Caki2 (cell line): ENCODE data around the gene KCNQ2. TPM values are rescaled to one million over a fixed set of nuclear protein-coding genes. Genes with fewer than 3 reads are reported as not detected.
"Not testable (repeated sequence)": the region's sequence is repeated elsewhere in the genome, so short reads cannot be mapped to it uniquely, and the experiment has no call there.

Source experiments
- DNase-seq: peaks from one replicate; pipeline ENCODE4 v3.0.0-alpha.2; 2015; ENCODE audit warnings: low read depth
- in situ Hi-C: cut with HindIII; loops from 2 replicates; pipeline ENCODE4 v1.10.0; 2016; ENCODE audit warnings: low sequenced_read_pairs, low pct_unique_long_range_greater_than_20kb, mixed read lengths
- total RNA-seq: library from RNA; depleted of rRNA; stranded (reverse); fragments of >200 nt; shearing (Covaris generic); gene quantifications from 2 replicates; pipeline ENCODE4 v1.2.3, GENCODE V29; 2014; ENCODE audit warnings: low replicate concordance; rRNA removed

The KCNQ2 gene
- total RNA-seq: 10.0 TPM in 1 of 2 replicates, not detected in the other

- DNase-seq: peak; percentile 27
- in situ Hi-C loops: no loop called here
These were observed at the start of gene KCNQ2 for GRCh38 chr20:63471981-63472831. Gene KCNQ2 (minus strand): TSS chr20:63472655. CDS start chr20:63472463, 192 bp downstream.

DNA sequence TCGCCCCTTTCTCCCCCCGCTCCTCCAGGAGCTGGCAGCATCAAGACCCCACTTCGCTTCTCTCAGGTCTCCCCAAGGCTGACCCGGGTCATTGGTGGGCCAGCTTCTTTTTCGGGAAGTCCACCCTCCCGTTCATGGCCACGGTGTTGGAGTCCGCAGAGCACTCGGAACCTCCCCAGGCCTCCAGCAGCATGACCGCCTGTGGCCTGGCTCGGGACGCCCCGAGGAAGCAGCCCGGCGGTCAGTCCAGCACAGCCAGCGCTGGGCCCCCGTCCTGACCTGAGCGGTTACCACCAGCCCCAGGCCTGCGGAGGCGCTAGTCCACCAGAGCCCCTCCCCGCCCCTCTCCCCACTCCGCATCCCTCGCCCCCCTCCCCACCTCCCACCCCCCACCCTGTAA lies 49.1 kb upstream of the KCNQ2 start:
- DNase-seq: no peak
- in situ Hi-C loops: no loop called here

- DNase-seq: peak; percentile 62
- in situ Hi-C loops: no loop called here
These were observed 48.6 kb upstream of the KCNQ2 start for GRCh38 chr20:63520934-63521601.

DNA sequence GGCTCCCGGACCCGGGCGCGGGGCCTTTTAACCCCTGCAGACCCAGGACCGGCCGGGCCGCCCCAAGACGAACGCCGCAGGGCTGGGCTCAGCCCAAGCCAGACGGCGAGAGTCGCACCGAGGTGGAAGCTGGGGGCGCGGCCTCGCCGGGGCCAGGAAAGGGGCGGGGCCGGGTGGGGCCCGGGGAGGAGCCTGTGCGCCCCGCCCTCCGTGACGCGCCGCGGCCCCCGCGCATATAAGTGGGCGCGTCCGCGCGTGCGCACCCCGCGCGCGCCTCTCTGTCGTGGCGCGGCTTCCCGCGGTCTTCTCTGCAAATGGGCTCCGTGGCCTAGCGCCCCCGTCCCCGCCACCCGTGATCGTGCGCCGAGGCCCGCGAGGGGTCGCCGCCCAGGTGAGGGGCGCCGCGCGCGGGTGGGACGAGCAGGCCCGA lies 48.1 kb upstream of the KCNQ2 start, which contains the start of gene PPDPF:
TSS of gene PPDPF (plus strand) at position 262 of the 430 bp plus-strand sequence. CDS start 544 bp downstream, outside the sequence.
- DNase-seq: peak; percentile 70
- in situ Hi-C loops: no loop called here

DNA sequence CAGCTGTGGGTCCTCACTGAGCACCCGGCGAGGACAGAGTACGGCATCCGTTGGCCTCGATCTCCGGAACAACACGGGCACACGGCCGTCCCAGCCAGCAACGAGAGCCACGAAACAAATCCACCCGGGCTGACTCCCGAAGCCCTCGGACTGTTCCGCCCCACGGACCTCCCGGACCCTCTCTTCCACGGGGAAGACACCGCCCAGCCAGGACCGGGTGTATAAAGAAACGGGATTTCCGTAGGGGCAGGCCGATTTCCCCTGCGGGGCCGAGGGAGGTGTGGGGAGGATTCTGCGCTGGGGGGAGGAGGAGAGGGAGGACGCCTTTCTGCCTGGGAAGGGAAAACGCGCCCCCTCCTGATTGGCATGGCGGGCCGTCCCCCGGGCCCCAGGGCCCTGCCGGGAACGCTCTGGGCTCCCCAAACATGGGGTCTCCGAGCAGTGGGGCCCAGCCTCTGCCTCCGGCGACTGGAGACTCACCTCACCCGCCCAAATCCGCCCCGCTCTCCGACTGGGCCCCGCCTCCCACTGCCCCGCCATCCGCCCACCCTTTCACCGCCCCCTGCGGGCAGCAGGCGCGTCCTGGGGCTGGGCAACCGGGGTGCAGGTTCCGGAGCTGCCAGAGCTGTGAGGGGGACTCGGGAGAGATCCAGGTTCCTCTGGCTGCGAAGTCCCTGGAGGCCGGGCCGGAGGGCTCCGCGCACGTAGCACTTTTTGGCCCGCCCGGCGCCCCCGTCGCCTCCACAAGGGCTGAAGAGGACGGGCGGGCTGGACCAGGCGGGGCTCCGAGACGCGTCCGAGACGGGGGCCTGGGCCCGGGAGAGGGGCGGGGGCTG lies 47.4 kb upstream of the KCNQ2 start:
- in situ Hi-C loops: no loop called here
- DNase-seq: peak; percentile 72

DNA sequence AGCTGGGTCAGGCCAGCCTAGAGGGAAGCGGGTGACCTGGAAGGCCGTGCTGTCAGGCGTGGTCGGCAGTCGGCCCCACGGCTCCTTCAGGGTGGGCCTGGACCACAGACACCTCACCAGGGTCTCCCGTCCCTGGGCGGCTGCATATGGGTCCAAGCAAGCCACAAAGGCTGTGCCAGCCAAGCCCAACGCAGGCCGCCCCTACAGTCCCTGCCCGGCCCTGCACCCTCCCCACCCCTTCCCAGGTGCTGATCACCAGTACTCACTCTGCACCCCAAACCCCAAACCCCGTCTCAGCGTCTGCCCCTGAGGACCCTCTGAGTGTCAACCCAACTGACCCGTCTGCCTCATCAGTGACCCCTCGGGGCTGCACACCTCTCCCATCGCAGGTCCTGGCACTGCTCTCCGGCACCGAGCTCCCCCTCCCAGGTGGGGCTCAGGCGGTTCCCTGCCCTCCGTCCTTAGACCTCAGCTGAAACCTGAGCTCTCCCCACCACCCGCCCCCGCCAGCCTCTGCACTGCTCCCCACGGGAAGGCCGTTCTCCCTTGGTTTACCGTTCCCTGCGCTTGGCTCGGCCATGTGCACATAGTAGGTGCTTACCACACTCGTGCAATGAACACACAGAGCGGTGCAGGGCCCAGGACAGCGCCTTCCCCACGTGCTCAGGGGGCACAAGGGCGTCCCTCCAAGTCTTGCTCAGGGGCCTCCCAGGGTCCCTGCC lies 46.7 kb upstream of the KCNQ2 start:
- no peak for DNase-seq
- in situ Hi-C loops: no loop called here

- DNase-seq: no peak
- in situ Hi-C loops: no loop called here
These were observed 46.0 kb upstream of the KCNQ2 start for GRCh38 chr20:63518351-63518861.

- DNase-seq: no peak
- in situ Hi-C loops: no loop called here
These were observed 45.2 kb upstream of the KCNQ2 start for GRCh38 chr20:63517376-63518309.

DNA sequence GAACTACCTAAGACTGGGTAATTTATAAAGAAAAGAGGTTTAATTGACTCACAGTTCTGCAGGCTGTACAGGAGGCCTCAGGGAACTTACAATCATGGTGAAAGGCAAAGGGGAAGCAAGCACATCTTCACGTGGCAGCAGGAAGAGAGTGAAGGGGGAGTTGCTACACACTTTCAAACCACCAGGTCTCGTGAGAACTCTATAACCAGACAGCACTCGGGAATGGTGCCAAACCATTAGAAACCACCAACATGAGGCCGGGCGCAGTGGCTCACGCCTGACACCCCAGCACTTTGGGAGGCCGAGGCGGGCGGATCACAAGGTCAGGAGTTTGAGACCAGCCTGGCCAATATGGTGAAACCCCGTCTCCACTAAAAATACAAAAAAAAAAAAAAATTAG lies 42.1 kb upstream of the KCNQ2 start:
- in situ Hi-C loops, DNase-seq: not testable (repeated sequence)

DNA sequence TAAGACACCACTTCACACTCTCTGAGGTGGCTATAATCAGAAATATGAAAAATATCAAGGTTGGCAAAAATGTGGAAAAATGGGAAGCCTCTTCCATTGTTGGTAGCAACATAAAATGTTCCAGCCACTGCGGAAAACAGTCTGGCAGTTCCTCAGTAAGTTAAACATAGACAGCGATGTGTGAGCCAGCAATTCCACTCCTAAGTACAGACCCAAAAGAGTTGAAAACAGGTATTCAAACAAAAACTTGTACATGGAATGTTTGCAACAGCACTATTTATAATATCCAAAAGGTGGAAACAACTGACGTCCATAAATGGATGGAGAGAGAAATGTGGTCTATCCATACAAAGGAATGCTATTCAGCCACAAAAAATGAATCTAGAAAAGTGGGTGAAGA lies 40.8 kb upstream of the KCNQ2 start:
- in situ Hi-C loops: no loop called here

DNA sequence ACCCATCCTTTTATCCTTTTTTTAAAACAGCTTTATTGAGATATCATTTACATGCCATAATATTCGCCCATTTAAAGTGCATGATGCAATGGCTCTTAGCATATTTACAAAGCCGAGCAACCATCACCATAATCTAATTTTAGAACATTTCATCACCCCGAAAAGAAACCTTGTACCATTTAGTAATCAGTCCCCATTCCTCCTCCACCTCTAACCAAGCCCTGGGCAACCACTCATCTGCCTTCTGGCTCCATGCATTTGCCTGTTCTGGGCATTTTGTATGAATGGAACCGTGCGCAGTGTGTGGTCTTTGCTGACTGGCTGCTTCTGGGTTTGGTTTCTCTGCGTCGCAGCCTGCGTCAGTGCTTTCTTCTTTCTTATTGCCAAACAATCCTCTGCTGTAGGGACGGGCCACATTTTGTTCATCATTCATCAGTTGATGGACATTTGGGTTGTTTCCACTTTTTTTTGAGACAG lies 36.7 kb upstream of the KCNQ2 start:
- in situ Hi-C loops: no loop called here
- no peak for DNase-seq

More for the DNA sequence above, 40.8 kb upstream of the KCNQ2 start:
- no peak for DNase-seq

GRCh38 chr20:63508072-63508768 lies 35.8 kb upstream of the KCNQ2 start:
- in situ Hi-C loops: no loop called here

GRCh38 chr20:63507083-63507743 lies 34.8 kb upstream of the KCNQ2 start:
- in situ Hi-C loops: no loop called here
- DNase-seq: no peak

More at GRCh38 chr20:63508072-63508768, 35.8 kb upstream of the KCNQ2 start:
- no peak for DNase-seq

DNA sequence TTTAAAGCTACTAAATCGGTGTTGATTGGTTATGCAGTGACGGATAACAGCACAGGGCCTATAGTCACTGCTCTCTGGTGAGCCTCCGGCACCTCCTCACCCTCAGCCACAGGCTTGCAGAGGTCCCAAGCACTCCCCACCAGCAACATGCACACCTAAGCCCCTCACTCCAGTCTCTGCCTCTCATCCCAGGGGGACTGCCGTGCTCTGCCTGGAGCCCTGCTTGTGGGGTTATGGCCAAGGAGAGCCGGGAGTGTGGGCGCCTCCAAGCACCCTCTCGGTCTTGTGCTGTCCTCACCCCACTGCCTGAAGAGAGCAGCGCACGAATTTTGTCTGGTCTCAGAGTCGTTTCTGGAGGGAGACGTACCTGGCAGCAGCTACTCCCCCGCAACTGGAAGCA lies 33.3 kb upstream of the KCNQ2 start:
- in situ Hi-C loops: no loop called here
- DNase-seq: no peak

DNA sequence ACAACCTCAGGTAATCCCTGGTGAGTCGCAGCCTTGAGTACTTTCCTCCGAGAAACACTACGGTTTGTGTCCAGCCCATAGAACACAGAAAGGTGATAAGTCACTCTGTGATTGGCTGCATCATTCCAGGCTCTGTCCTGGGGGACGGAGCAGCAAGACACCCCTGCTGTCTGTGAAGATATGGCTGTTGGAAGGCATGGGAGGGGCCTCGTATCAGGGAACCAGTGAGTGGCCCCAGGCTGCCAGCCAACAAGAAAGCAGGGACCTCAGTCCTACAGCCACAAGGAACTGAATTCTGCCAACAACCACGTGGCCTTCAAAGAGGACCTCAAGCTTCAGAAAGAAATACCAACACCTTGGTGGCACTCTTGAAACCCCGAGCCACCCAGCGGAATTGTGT lies 32.8 kb upstream of the KCNQ2 start:
- DNase-seq: no peak
- in situ Hi-C loops: no loop called here
